GM12874 (cell line): ENCODE measurements around the gene RRN3.

Source experiments
- CTCF ChIP-seq: IDR thresholded peaks from 2 replicates; pipeline ENCODE4 v1.5.1; 2011; ENCODE audit warnings: low read depth, mild to moderate bottlenecking, control low read depth, low read length, moderate library complexity; ENCODE audit not compliant: insufficient read depth

RRN3 gene

GRCh38 chr16:15043344-15043743 lies 50.7 kb downstream of the RRN3 start:
- TF ChIP-seq CTCF, result no peak

- TF ChIP-seq CTCF, result no peak
Observed at GRCh38 chr16:15041271-15042004, 52.6 kb downstream of the RRN3 start.

- TF ChIP-seq CTCF, result no peak
Observed at GRCh38 chr16:15038689-15039088, 55.4 kb downstream of the RRN3 start.

- TF ChIP-seq CTCF, result no peak
Observed at GRCh38 chr16:15037745-15038144, 56.3 kb downstream of the RRN3 start.

- TF ChIP-seq CTCF, result no peak
Observed at GRCh38 chr16:15037003-15037402, 57.1 kb downstream of the RRN3 start.

- no peak for TF ChIP-seq CTCF
Observed at GRCh38 chr16:15035163-15035729, 58.8 kb downstream of the RRN3 start.

- TF ChIP-seq CTCF, result no peak
Observed at GRCh38 chr16:15034266-15035162, 59.6 kb downstream of the RRN3 start.
